HUES64 (cell line): ENCODE results near the gene ARID5B.

Source experiments
- H3K27ac ChIP-seq: 2 replicates; pipeline ENCODE4 v1.7.0; 2013; ENCODE audit warnings: low read depth, low read length, inconsistent platforms
- H3K27me3 ChIP-seq: 2 replicates; pipeline ENCODE4 v1.6.1; 2013; ENCODE audit warnings: mild to moderate bottlenecking, low read length; ENCODE audit not compliant: insufficient read depth
- H3K36me3 ChIP-seq: 2 replicates; pipeline ENCODE4 v1.6.1; 2013; ENCODE audit warnings: mild to moderate bottlenecking, low read length; ENCODE audit not compliant: insufficient read depth
- H3K4me1 ChIP-seq: 2 replicates; pipeline ENCODE4 v1.6.1; 2013; ENCODE audit warnings: mild to moderate bottlenecking, low read length, moderate library complexity; ENCODE audit not compliant: insufficient read depth
- H3K4me3 ChIP-seq: 2 replicates; pipeline ENCODE4 v1.5.1; 2013; ENCODE audit warnings: mild to moderate bottlenecking, low read length, moderate library complexity
- H3K9ac ChIP-seq: 2 replicates; pipeline ENCODE4 v1.6.1; 2013; ENCODE audit warnings: mild to moderate bottlenecking, low read depth, low read length
- H3K9me3 ChIP-seq: 2 replicates; pipeline ENCODE4 v1.6.1; 2013; ENCODE audit warnings: low read depth, low read length; ENCODE audit not compliant: insufficient read depth
- WGBS: fragments of 150-250, 120-280 bp; methylation state at CpG from one replicate; pipeline ENCODE4 v1.1.7; 2013; ENCODE audit warnings: missing lambda C conversion rate; 5-methylcytosine and 5-hydroxymethylcytosine counted together

The ARID5B gene

DNA sequence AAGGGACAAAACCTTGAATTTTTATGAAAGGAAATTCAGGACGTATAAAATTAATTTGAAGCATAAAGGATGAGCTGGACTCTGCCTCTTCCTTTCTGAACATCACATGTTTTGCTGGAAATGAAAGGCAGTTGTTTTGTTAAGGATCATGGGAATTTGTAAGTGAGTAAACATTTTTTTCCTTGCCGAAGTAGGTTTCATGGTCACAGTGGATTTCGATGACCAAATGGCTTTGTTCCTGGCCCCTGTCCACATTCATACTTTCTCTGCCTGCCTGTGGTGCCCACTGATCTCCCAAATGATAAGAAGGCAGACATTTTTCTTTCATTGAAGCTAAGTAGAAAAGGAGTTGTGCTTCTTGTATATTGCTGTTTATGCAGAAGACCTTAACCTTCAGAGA, 104.2 kb downstream of the ARID5B start:
- no peak overlapping the region for H3K27ac ChIP-seq
- no peaks in the 10 kb centered on the region for H3K27me3 ChIP-seq
- no peaks in the 10 kb centered on the region for H3K4me1 ChIP-seq
- H3K4me3 ChIP-seq = no peak overlapping the region
- H3K9me3 ChIP-seq = no peaks in the 10 kb centered on the region
- H3K36me3 ChIP-seq = no peaks in the 10 kb centered on the region
- no peak overlapping the region for H3K9ac ChIP-seq
- WGBS = 97% methylated on average over 3 of the region's 3 CpGs

DNA sequence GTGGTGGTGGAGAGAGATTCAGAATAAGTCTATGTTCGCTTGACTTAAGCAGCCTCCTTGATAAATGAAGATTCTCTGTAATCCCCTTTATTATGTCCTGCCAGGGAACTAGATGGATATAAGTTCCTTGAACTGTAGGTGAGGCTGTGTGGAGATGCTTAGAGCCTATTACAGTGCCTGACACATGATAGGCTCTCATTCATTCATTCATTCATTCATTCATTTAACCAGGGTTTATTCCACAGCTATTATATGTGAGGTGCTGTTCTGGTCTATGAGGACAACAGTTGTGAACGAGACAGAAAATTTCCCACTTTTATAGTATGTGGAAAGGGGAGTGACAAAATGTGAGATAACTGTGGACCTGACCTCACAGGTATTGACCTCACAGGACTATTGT, 105.6 kb downstream of the ARID5B start:
- Histone ChIP-seq H3K4me1 (no peaks in the 10 kb centered on the region), H3K9ac (no peak overlapping the region), H3K27me3 (no peaks in the 10 kb centered on the region), H3K36me3 (no peaks in the 10 kb centered on the region), H3K4me3 (no peak overlapping the region), H3K27ac (no peak overlapping the region), H3K9me3 (no peaks in the 10 kb centered on the region)
- 78% methylated on average over 2 of the region's 2 CpGs for WGBS

DNA sequence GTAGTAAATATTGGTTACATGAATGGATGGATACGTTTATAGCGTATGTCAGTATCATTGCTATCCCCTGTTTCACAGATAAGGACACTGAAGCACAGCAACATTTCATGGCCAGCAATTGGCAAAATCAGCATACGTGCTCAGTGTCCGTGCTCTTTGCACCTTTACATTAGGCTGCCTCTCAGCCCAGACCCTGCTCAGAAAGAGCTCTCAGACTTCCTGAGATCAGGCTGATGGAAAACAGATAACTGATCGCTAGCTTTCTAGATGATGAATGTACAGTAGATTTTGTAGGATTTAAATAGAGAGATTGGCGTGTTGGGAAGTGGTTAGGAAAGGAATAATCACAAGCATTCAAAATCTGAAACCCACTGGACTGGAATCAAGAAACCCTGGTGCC, 106.7 kb downstream of the ARID5B start:
- Histone ChIP-seq H3K9me3 (no peaks in the 10 kb centered on the region), H3K9ac (no peak overlapping the region), H3K36me3 (no peaks in the 10 kb centered on the region), H3K4me1 (no peaks in the 10 kb centered on the region), H3K27me3 (no peaks in the 10 kb centered on the region), H3K27ac (no peak overlapping the region), H3K4me3 (no peak overlapping the region)
- WGBS = 94% methylated on average over 6 of the region's 6 CpGs

DNA sequence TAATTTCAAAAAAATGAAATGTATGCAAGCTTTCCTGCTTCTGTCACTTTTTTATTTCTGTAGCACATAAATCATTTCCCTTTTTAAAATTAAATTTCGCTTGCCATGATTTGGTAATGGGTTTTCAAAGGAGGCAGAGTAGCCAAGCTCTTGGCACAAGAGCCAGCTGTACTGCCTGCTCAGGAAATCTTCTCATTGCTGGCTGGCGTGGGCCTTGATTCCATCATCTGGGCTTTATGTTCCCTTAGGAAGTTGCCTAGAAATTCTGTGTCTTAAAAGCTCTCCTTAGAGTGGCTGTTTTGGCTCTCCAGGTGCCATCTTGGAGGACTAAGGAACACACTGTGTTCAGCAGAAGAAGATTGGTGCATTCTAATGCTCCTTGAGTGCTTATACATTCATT, 107.4 kb downstream of the ARID5B start:
- no peak overlapping the region for H3K4me3 ChIP-seq
- no peak overlapping the region for H3K9ac ChIP-seq
- no peaks in the 10 kb centered on the region for H3K9me3 ChIP-seq
- H3K27ac ChIP-seq = no peak overlapping the region
- 96% methylated on average over 2 of the region's 2 CpGs for WGBS
- H3K36me3 ChIP-seq = no peaks in the 10 kb centered on the region
- no peaks in the 10 kb centered on the region for H3K27me3 ChIP-seq
- H3K4me1 ChIP-seq = no peaks in the 10 kb centered on the region

DNA sequence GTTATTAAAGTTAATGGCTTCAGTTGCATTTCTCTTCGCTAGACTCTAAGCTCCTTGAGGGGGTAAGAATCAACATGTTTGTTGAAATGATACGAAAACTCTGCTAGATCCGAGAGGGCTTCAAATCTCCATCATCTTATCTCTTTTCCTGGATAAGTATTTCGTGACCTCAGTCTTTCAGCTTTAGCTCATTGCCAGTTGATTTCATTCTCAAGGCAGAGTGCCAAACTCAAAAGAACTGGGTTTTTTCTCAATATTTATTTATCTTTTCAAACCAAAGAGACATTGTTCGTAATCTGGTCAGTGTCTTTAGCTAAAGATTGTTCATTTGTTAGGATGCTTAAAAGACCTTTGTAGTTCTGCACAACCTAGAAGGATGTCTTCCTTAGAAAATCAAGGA, 108.9 kb downstream of the ARID5B start:
- H3K27me3 ChIP-seq = no peaks in the 10 kb centered on the region
- no peaks in the 10 kb centered on the region for H3K9me3 ChIP-seq
- H3K36me3 ChIP-seq = no peaks in the 10 kb centered on the region
- no peak overlapping the region for H3K27ac ChIP-seq
- H3K4me1 ChIP-seq = no peaks in the 10 kb centered on the region
- no peak overlapping the region for H3K4me3 ChIP-seq
- WGBS = 95% methylated on average over 5 of the region's 5 CpGs
- no peak overlapping the region for H3K9ac ChIP-seq

DNA sequence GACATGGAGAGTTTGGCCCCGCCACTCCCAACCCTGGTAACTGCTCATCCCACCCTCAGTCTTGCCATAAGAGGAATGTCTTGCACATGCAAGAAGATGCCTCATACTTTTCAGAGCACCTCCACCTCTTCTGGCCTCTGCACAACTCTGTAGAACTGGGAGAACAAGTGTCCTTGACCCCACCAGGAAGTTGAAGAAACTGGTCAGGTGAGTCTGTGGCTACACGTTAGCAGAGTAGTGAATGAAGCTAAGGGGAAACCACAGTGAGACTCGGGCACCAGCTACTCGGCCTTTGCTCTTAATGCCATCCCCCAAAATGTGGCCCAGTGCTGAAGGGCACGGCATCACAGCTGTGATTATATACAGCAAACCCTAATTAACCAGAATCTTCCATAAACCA, 110.1 kb downstream of the ARID5B start:
- Histone ChIP-seq H3K27ac (no peak overlapping the region), H3K4me3 (no peak overlapping the region), H3K4me1 (no peaks in the 10 kb centered on the region), H3K27me3 (no peaks in the 10 kb centered on the region), H3K36me3 (no peaks in the 10 kb centered on the region), H3K9ac (no peak overlapping the region), H3K9me3 (no peaks in the 10 kb centered on the region)
- WGBS = 89% methylated on average over 5 of the region's 5 CpGs

DNA sequence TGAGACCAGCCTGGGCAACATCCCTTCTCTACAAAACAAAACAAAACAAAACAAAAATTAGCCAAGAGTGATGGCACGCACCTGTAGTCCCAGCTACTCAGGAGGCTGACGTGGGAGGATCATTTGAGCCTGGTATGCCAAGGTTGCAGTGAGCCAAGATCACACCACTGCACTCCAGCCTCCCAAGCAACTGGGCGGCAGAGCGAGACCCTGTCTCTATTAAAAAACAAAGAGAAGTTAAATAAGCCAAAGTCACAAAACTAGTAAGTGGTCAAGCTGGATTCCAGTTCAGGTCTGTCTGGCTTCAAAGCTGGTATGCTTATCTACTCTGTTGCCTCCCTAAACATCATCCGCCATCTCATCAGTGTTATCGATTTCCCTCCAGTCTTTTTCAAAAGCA, 110.8 kb downstream of the ARID5B start:
- Histone ChIP-seq H3K9me3 (no peaks in the 10 kb centered on the region), H3K4me3 (no peak overlapping the region), H3K27ac (no peak overlapping the region), H3K4me1 (no peaks in the 10 kb centered on the region), H3K27me3 (no peaks in the 10 kb centered on the region), H3K9ac (no peak overlapping the region), H3K36me3 (no peaks in the 10 kb centered on the region)
- 97% methylated on average over 6 of the region's 6 CpGs for WGBS

DNA sequence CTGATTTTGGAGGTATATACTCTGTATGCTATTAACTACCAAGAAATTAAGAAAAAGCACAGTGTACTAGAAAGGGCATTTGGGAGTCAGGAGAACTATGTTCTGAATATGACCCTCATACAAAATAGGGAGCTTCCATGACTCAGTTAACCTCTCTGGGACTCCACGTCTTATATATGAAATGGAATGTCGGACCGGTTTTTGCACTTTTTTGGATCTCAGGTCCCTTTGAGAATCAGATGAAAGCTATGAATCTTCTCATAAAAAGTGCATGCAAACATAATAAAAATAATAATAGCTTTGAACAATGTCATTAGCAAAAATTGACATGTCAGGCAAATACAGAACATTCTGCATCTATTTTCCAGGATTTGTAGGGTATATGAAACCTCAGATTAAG, 113.0 kb downstream of the ARID5B start:
- Histone ChIP-seq H3K36me3 (no peaks in the 10 kb centered on the region), H3K4me3 (no peak overlapping the region), H3K27ac (no peak overlapping the region), H3K27me3 (no peaks in the 10 kb centered on the region), H3K9ac (no peak overlapping the region), H3K9me3 (no peaks in the 10 kb centered on the region), H3K4me1 (peaks cover 17% of the 10 kb centered on the region)
- 96% methylated on average over 3 of the region's 3 CpGs for WGBS

DNA sequence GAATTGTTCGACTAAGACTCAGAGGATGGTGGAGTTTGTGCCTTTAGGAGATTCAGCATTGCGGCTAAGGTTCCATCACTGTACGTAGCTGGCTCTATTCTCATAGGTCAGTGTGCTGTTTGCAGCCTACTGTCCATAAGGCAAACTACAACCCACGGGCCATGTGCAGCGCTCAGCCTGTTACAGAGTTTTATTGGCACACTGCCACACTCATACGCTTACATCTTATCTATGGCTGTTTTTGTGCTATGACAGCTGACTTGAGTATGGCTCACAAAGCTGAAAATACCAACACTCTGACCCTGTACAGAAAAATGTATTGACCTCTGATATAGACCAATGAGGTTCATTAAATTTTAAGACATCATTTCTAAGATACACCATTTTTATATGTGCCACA, 114.5 kb downstream of the ARID5B start:
- H3K27ac ChIP-seq = no peak overlapping the region
- no peaks in the 10 kb centered on the region for H3K36me3 ChIP-seq
- no peaks in the 10 kb centered on the region for H3K9me3 ChIP-seq
- WGBS = 96% methylated on average over 6 of the region's 6 CpGs
- peaks cover 31% of the 10 kb centered on the region for H3K4me1 ChIP-seq
- H3K9ac ChIP-seq = no peak overlapping the region
- no peaks in the 10 kb centered on the region for H3K27me3 ChIP-seq
- no peak overlapping the region for H3K4me3 ChIP-seq

DNA sequence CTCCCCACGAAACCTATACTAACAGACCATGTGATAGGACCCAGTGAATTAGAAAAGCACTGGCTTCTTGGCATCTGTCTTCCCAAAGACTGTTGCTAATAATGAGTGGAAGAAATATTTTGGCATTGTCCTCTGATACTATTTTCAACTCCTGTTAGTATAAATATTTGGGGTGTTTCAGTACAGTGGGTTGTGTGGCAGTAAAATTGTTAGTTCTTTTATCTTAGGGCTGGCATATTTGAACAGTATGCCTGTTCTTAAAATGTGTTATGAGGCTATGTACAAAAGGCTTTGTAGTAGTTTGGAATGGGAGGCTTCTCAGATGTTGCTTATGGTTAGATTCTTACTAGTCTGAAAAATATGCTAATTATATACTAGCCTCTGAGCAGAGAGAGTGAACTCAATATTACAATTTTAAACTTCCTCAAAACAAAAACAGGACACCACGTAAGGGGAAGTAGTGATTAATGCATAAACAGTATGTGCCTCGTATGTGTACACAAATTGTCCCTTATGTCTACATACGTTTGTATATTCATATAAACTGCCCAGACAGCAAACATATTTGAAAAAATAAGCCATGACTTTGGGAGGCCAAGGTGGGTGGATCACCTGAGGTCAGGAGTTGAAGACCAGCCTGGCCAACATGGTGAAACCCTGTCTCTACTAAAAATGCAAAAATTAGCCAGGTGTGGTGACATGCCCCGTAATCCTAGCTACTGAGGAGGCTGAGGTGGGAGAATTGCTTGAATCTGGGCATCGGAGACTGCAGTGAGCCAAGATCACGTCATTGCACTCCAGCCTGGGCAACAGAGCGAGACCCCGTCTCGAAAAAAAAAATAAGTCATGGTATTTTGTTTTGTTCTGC, 115.4 kb downstream of the ARID5B start:
- Histone ChIP-seq H3K27me3 (no peaks in the 10 kb centered on the region), H3K4me3 (no peak overlapping the region), H3K9ac (no peak overlapping the region), H3K4me1 (peaks cover 32% of the 10 kb centered on the region), H3K9me3 (no peaks in the 10 kb centered on the region), H3K27ac (no peak overlapping the region), H3K36me3 (no peaks in the 10 kb centered on the region)
- WGBS = 95% methylated on average over 7 of the region's 10 CpGs

DNA sequence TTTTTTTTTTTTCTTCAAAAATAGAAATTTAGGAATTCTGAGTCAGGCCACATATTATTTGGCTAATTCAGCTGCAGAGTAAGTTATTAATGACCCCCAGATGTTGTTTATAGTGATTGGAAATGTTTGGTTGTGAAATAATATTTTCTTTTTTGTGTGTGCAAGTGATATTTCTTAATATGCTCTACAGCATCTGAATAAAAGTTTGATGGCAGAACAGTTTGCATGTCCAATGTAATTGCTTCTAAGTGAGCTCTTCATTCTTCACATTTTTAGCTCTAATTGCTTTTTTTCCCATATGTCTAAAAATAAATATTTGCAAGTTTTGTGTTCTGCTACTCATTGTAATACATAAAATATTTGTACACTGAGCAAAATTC, 116.0 kb downstream of the ARID5B start:
- Histone ChIP-seq H3K9me3 (no peaks in the 10 kb centered on the region), H3K4me1 (peaks cover 32% of the 10 kb centered on the region), H3K36me3 (no peaks in the 10 kb centered on the region), H3K27me3 (no peaks in the 10 kb centered on the region), H3K4me3 (no peak overlapping the region), H3K27ac (no peak overlapping the region), H3K9ac (no peak overlapping the region)
